Measurements from ENCODE around the gene ZNF343.
A peak's percentile ranks its signal among the peaks of the same experiment; 100 is the strongest.

Gene ZNF343

DNA sequence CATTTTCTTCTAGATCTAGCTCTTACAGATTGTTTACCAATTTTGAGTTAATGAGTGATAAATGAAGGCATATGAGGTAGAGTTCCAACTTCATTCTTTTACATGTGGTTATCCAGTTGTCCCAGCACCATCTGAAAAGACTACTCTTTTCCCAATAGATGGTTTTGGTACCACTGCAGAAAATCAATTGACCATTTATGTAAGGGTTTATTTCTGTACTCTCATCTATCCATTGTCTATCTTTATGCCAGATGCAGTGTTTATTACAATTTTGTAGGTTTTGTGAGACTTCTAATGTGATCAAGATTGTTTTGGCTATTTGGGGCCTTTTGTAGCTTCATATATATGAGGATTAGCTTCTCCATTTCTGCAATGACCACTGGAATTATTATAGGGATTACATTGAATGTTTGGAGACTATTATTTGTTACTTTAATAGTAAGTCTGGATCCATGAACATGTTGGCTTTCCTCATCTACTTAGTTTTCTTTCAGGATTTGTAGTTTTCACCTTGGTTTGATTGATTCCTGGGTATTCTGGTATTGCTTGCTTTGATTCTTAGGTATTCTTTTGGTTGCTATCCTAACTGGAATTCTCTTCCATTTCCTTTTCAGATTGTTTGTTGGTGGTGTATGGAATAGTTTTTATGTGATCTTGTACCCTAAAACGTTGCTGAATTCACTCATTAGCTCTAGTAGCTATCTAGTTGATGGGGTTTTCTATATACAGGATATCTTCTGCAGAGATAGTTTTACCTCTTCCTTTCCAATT, 48.5 kb downstream of the ZNF343 start:
- no peak overlapping the region for H3K4me3 ChIP-seq (ENCODE audit: low read depth, low read length)
- no peak for TF ChIP-seq POLR2A (IDR thresholded peaks at IDR 0.05; ENCODE audit: extremely low read depth, insufficient read length)
- TF ChIP-seq, protein P1, sequence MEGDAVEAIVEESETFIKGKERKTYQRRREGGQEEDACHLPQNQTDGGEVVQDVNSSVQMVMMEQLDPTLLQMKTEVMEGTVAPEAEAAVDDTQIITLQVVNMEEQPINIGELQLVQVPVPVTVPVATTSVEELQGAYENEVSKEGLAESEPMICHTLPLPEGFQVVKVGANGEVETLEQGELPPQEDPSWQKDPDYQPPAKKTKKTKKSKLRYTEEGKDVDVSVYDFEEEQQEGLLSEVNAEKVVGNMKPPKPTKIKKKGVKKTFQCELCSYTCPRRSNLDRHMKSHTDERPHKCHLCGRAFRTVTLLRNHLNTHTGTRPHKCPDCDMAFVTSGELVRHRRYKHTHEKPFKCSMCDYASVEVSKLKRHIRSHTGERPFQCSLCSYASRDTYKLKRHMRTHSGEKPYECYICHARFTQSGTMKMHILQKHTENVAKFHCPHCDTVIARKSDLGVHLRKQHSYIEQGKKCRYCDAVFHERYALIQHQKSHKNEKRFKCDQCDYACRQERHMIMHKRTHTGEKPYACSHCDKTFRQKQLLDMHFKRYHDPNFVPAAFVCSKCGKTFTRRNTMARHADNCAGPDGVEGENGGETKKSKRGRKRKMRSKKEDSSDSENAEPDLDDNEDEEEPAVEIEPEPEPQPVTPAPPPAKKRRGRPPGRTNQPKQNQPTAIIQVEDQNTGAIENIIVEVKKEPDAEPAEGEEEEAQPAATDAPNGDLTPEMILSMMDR (IDR thresholded peaks at IDR 0.05; ENCODE audit: low read depth, low read length) = no peak
- TF ChIP-seq, protein P2, sequence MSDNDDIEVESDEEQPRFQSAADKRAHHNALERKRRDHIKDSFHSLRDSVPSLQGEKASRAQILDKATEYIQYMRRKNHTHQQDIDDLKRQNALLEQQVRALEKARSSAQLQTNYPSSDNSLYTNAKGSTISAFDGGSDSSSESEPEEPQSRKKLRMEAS (IDR thresholded peaks at IDR 0.05; ENCODE audit: low read depth, low read length) = no peak
- no peak for TF ChIP-seq MYC (IDR thresholded peaks at IDR 0.05; ENCODE audit: low read depth, low read length)
- no peak for DNase-seq (ENCODE audit: low read depth)

DNA sequence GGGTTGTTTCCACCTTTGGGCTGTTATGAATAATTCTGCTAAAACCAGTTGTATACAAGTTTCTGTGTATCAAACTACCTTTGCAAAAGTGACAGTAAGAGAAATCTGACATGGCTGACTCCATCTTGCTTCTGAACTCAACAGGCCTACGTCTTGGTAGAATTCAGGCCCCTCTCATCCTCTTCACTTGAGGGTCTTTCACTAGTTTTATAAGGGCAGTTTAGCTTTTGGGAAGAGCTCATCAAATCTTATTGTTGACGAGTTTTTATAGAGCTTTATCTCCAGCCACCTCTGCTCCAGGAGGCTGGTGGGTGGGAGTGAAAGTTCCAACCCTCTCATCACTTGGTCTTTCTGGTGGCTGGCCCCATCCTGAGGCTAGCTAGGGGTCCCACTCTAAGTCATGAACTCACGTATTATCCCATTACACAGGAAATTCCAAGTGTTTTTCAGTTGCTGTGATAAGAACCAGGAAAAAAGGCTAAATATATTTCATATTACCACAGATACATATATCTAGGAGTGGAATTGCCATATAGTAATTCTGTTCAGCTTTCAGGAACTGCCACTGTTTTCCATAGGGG, 49.7 kb downstream of the ZNF343 start:
- TF ChIP-seq, protein P1 (IDR thresholded peaks at IDR 0.05; ENCODE audit: low read depth, low read length) = no peak
- TF ChIP-seq POLR2A (IDR thresholded peaks at IDR 0.05; ENCODE audit: extremely low read depth, insufficient read length) (no peak), MYC (IDR thresholded peaks at IDR 0.05; ENCODE audit: low read depth, low read length) (no peak)
- TF ChIP-seq, protein P2 (IDR thresholded peaks at IDR 0.05; ENCODE audit: low read depth, low read length) = no peak
- no peak overlapping the region for H3K4me3 ChIP-seq (ENCODE audit: low read depth, low read length)
- DNase-seq (ENCODE audit: low read depth) = no peak

DNA sequence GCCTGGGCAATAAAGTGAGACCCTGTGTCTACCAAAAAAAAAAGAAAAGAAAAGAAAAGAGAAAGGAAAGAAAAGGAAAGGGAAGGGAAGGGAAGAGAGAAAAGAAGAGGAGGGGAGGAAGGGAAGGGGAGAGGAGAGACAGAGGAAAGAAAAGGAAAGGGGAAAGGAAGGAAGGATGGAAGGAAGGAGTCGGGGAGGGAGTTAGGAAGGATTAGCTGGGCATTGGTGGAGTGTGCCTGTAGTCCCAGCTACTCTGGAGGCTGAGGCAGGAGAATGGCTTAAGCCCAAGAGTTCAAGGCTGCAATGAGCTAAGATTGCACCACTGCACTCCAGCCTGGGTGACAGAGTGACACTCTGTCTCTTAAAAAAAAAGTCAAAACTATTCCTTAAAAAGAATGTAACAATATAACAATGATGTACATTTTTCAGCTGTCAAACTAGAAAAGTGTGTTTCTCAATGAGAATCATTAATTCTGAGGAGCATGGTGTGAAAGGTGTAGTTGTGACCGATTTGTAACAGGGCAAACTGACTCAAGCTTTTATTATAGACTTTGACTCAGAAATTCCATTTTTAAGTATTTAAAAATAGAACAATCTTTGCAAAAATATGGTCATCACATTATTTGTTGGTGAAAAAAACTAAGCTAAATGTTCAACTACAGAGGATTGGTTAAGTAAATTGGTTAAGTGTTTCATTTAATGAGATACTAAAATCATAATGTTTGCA, 52.8 kb downstream of the ZNF343 start:
- no peak for DNase-seq (ENCODE audit: low read depth)
- TF ChIP-seq, protein P1 (IDR thresholded peaks at IDR 0.05; ENCODE audit: low read depth, low read length) = no peak
- TF ChIP-seq POLR2A (IDR thresholded peaks at IDR 0.05; ENCODE audit: extremely low read depth, insufficient read length) (no peak), MYC (IDR thresholded peaks at IDR 0.05; ENCODE audit: low read depth, low read length) (no peak)
- TF ChIP-seq, protein P2 (IDR thresholded peaks at IDR 0.05; ENCODE audit: low read depth, low read length) = no peak
- H3K4me3 ChIP-seq (ENCODE audit: low read depth, low read length) = no peak overlapping the region

DNA sequence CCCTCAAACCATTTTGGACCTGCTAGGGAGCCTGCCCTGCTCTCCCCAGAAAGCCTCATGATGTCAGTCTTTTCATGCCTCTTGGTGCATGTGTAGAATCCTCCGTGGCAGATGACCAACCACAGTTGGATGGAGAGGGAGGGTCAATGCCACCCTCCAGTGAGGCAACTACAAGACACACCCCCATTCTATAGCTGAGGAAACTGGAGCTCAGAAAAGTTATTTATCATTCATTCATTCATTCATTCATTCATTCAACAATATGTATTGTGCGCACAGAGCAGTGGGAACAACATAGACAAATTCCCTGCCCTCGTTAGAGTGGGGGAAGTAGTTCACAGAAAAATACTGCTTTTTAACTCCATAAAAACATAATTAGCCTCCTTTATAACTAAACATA, 54.9 kb downstream of the ZNF343 start:
- TF ChIP-seq, protein P2 (IDR thresholded peaks at IDR 0.05; ENCODE audit: low read depth, low read length) = no peak
- no peak for TF ChIP-seq MYC (IDR thresholded peaks at IDR 0.05; ENCODE audit: low read depth, low read length)
- TF ChIP-seq POLR2A (IDR thresholded peaks at IDR 0.05; ENCODE audit: extremely low read depth, insufficient read length) = no peak
- TF ChIP-seq, protein P1 (IDR thresholded peaks at IDR 0.05; ENCODE audit: low read depth, low read length) = no peak
- DNase-seq (ENCODE audit: low read depth) = no peak
- no peak overlapping the region for H3K4me3 ChIP-seq (ENCODE audit: low read depth, low read length)

DNA sequence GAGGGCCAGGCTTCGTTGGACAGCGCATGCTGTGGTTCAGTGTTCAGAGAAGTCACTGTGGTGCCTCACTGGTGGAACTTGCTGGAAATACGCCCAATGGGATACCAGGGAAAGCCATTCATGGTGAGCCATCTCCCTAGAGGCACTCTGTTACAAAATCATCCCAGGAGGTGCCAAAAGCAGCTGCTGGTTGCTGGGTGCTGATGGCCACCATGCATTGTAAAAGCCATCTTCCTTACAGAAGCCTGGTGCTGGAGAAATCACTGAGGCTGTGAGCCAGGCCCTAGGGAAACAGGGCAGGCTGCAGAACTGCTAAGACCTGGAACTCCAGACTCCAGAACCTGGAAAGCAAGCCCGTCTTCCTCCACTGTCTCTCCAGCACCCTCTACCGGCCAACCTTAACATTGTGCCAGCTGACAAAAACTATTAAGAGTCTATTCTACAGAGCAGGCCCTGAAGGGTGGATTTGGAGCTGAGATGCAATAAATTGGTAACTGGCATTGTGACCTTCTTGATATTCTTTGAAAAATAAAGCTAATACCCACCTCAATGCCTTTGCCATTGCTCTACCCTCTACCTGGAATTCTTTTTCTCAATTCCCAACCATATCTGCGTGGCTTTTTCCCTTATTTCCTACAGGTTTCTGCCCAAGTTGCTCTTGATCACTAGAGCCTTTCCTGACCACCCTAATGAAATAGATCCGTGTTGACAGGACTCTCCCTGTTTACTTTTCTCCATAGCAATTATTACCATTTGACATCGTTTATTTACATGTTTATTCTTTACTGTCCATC, 56.6 kb downstream of the ZNF343 start:
- TF ChIP-seq, protein P1 (IDR thresholded peaks at IDR 0.05; ENCODE audit: low read depth, low read length) = peak; percentile 92
- TF ChIP-seq, protein P2 (IDR thresholded peaks at IDR 0.05; ENCODE audit: low read depth, low read length) = peak; percentile 45; the same call in 1 of the 2 replicates
- TF ChIP-seq MYC (IDR thresholded peaks at IDR 0.05; ENCODE audit: low read depth, low read length) (peak; percentile 44; the same call in 1 of the 2 replicates), POLR2A (IDR thresholded peaks at IDR 0.05; ENCODE audit: extremely low read depth, insufficient read length) (no peak)
- peak; percentile 78 for DNase-seq (ENCODE audit: low read depth)
- H3K4me3 ChIP-seq (ENCODE audit: low read depth, low read length) = no peak overlapping the region

All from NB4 (cell line).